ENCODE data around the gene OSBPL6.

DNA sequence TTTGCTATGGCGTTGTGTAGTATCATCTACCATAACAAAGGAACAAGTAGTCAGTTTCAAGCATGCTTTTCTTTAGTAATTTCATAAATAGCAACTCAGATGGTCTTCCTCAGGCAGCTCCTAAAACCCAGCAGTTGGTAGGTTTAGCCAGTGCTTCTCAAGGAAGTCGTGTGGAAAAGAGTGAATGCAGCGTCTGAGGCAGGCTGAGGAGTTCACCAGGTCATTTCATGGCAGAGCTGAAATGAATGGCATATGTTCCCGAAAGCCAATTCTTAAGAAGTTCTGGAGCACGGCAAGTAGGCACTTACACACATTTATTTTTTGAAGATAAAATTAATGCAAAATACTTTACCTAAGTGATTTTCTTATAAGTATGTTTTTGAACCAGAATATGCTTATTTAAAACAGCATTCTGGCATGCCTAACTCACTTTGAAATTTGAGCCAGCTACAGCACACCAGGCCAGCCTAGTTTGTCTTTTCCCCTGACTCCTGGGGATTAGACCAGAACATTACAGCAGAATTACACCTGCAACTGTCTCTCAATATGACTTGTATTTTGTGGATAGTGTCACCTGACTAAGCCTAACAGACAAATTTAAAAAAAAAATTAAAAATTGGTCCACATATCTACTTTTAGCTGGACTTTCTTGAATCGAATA, 62.2 kb downstream of the OSBPL6 start:
- no peak for TF ChIP-seq POLR2A (IDR thresholded peaks at IDR 0.05; ENCODE audit: low read length)
- no peak for TF ChIP-seq GATA1 (IDR thresholded peaks at IDR 0.05; ENCODE audit: low read depth, low read length)
